Measurements from ENCODE around the gene NRCAM.

- TF ChIP-seq GATA3 (IDR thresholded peaks at IDR 0.05; ENCODE audit: low read depth, low read length) (no peak), GATA2 (IDR thresholded peaks at IDR 0.05; ENCODE audit: low read depth, low read length) (no peak)
These were observed 126.7 kb downstream of the NRCAM start for GRCh38 chr7:108329514-108329913.
